ENCODE results near the gene SMARCAD1. TPM values are rescaled to one million over a fixed set of nuclear protein-coding genes. Genes with fewer than 3 reads are reported as not detected.

The SMARCAD1 gene
- total RNA-seq, 1 experiment from 2014 or later = 57.1 TPM

DNA sequence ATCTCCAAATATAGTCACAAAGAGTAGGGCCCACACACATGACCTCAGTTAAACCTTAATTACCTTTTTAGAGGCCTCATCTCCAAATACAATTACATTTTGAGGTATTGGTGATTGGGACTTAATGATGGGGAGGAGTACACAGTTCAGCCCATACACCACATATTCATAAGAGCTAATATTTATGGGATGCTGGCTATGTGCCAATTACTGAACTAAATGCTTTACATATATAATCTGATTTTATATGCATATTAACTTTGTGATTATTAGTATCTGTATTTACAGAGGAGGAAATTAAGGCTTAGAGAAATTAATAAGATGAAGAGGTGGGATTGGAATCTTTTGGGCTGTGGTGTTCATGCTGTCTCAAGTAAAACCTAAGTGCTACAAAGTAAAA, 17.8 kb downstream of the SMARCAD1 start:
- H2BK15ac ChIP-seq (ENCODE audit: low read depth, low read length) = no peak overlapping the region
- no peaks in the 10 kb centered on the region for H3K27me3 ChIP-seq (ENCODE audit: insufficient read depth, low read length)
- H3K4me2 ChIP-seq (ENCODE audit: insufficient read depth, insufficient read length, low read length) = no peak overlapping the region
- no peak overlapping the region for H2BK120ac ChIP-seq (ENCODE audit: low read depth, low read length, poor library complexity, severe bottlenecking)
- no peak overlapping the region for H4K8ac ChIP-seq (replicated peaks; ENCODE audit: insufficient read length, low read depth, low read length)
- Mint-ChIP-seq H3K9me3 (no peaks in the 10 kb centered on the region), H3K36me3 (ENCODE audit: insufficient read depth in 1 of 3, low read depth in 3 of 3) (peaks cover 15 to 47% (median 46%) of the 10 kb centered on the region in 3 experiments; a peak in 6 of 7 replicates), H3K4me3 (no peak overlapping the region), H3K27ac (no peak overlapping the region), H3K27me3 (ENCODE audit: low read depth) (no peaks in the 10 kb centered on the region), H3K4me1 (no peaks in the 10 kb centered on the region)
- no peaks in the 10 kb centered on the region for H3K9me3 ChIP-seq (ENCODE audit: control insufficient read depth, low read depth, low read length)
- H3K23ac ChIP-seq (ENCODE audit: insufficient read length, low read depth, low read length) = no peak overlapping the region
- H3K14ac ChIP-seq (ENCODE audit: insufficient read depth, low read length) = no peak overlapping the region
- no peak overlapping the region for H3K27ac ChIP-seq (ENCODE audit: insufficient read length, low read depth, low read length)
- no peaks in the 10 kb centered on the region; the same call in 1 of the 2 replicates for H3K79me2 ChIP-seq (ENCODE audit: insufficient read depth, low read length)
- no peak overlapping the region for H2AFZ ChIP-seq (ENCODE audit: low read length)
- H2BK12ac ChIP-seq (ENCODE audit: insufficient read length, low read depth, low read length) = no peak overlapping the region
- H3K18ac ChIP-seq (ENCODE audit: insufficient read length, low read depth, low read length) = no peak overlapping the region
- H3K4ac ChIP-seq (ENCODE audit: low read depth, low read length) = no peak overlapping the region
- no peak overlapping the region for H4K91ac ChIP-seq (ENCODE audit: insufficient read length, low read depth, low read length)
- H3K4me1 ChIP-seq (ENCODE audit: insufficient read depth, low read length) = no peaks in the 10 kb centered on the region
- H2AK5ac ChIP-seq (ENCODE audit: insufficient read length, low read length) = no peak overlapping the region
- H3K79me1 ChIP-seq (ENCODE audit: insufficient read depth, low read depth, low read length, poor library complexity, severe bottlenecking) = peaks cover under 1% of the 10 kb centered on the region
- TF ChIP-seq, protein P1, sequence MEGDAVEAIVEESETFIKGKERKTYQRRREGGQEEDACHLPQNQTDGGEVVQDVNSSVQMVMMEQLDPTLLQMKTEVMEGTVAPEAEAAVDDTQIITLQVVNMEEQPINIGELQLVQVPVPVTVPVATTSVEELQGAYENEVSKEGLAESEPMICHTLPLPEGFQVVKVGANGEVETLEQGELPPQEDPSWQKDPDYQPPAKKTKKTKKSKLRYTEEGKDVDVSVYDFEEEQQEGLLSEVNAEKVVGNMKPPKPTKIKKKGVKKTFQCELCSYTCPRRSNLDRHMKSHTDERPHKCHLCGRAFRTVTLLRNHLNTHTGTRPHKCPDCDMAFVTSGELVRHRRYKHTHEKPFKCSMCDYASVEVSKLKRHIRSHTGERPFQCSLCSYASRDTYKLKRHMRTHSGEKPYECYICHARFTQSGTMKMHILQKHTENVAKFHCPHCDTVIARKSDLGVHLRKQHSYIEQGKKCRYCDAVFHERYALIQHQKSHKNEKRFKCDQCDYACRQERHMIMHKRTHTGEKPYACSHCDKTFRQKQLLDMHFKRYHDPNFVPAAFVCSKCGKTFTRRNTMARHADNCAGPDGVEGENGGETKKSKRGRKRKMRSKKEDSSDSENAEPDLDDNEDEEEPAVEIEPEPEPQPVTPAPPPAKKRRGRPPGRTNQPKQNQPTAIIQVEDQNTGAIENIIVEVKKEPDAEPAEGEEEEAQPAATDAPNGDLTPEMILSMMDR (conservative IDR thresholded peaks at IDR 0.05) = no peak
- no peaks in the 10 kb centered on the region for H3K23me2 ChIP-seq (ENCODE audit: insufficient read length, low read depth, low read length, poor library complexity, severe bottlenecking)
- no peak overlapping the region for H2BK5ac ChIP-seq (ENCODE audit: insufficient read length, low read length)
- no peak for DNase-seq
- no peak overlapping the region for H3K9ac ChIP-seq (ENCODE audit: extremely low read depth, insufficient read length, low read length)
- H4K5ac ChIP-seq (ENCODE audit: insufficient read length, low read depth, low read length) = no peak overlapping the region
- no peaks in the 10 kb centered on the region for H4K20me1 ChIP-seq (ENCODE audit: control insufficient read depth, insufficient read depth, insufficient read length)
- H3T11ph ChIP-seq (ENCODE audit: low read length) = no peak overlapping the region
- H2BK20ac ChIP-seq (ENCODE audit: low read depth, low read length, poor library complexity, severe bottlenecking) = no peak overlapping the region
- no peak overlapping the region for H3K56ac ChIP-seq (ENCODE audit: insufficient read length, low read depth, low read length)
